Activated CD4-positive, alpha-beta T cell treated with anti-CD3 and anti-CD28 coated beads, Interleukin-2, amount 50 U/mL, for 16 hours (primary cell): ENCODE data around the gene SERPINI1.

Source experiments
- DNase-seq: peaks from one replicate; pipeline ENCODE4 v3.0.0-alpha.2; 2020

SERPINI1 gene, protein sequence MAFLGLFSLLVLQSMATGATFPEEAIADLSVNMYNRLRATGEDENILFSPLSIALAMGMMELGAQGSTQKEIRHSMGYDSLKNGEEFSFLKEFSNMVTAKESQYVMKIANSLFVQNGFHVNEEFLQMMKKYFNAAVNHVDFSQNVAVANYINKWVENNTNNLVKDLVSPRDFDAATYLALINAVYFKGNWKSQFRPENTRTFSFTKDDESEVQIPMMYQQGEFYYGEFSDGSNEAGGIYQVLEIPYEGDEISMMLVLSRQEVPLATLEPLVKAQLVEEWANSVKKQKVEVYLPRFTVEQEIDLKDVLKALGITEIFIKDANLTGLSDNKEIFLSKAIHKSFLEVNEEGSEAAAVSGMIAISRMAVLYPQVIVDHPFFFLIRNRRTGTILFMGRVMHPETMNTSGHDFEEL

DNA sequence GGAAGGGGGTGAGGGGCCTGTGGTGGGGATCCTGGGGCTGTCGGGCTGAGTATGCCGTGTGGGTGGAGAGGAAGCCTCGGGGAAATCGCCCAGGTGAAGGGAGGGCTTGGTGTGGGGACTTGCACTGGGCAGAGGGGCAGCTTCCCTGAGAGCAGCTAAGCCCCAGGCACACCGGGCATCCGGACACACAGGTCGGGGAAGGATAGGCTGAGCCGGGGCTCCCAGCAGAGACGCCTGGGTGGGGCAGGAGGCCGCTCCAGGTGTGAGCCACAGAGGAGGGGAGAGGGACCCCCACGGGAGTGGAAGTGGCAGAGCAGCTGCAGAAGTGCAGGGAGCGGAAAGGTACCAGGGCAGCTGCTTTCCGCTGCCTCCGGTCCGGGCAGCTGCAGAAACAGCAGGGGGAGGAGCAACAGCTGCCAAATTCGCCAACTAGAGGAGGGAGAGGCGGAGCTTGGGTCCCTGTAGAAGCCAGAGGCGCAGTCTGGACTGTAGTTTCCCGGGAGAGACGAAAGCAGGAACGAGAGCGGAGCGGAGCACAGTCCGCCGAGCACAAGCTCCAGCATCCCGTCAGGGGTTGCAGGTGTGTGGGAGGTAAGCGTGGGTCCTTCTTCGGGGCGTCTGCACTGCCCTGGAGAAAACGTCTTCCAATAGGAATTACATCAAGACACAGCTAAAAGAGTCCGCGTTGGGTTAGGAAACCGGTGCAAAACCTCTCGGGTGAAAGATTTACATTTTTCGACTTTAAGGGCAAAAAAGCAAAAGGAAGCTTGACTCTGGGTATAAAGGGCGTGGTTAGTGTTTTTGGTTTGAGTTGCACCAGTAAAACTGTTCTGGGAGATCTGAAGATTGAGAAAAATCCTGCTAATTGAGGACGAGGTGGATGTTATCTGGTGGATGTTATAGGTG is at the start of gene SERPINI1:
TSS of gene SERPINI1 (plus strand) at position 489 of the 906 bp plus-strand sequence. CDS start 53,408 bp downstream, outside the sequence.
- DNase-seq = peak; percentile 83

DNA sequence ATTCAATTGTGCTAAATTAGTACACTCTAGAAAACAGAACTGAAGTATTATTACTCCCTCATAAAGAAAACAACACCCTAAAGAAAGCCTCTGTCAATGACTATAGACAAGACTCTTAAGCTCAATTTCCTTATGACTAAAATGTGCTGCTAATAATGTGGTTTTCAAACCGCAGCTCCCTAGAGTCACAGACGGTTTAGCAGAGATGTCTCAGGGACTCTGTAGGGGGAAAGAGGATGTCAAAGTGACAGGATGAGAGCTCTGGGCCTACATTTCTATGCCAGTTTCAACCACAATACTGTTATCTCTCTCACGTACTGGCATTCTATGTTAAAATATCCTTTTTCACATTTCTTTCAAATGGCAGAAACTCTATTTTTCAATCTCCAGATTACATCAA is 44.2 kb upstream of the SERPINI1 start:
- peak; percentile 85 for DNase-seq

DNA sequence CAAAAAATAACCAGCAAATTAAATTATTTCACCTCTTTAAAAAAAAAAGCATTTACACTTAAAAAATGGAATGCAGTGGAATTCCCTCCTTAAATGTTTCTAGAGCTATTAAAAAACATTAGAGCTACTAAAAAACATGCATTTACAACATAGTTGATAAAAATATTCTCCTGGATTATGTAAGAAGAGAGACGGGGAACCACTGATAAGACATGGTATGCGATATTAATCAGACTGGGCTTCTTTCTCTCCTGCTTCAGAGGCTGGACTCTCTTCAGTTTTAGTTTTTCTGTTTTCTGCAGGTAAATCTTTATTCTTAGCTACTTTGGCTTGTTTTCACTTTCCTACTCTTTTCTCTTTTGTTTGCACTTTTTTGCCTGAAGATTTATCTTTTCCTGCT is 41.4 kb upstream of the SERPINI1 start:
- no peak for DNase-seq

GRCh38 chr3:167700046-167700445 is 35.5 kb upstream of the SERPINI1 start:
- no peak for DNase-seq

DNA sequence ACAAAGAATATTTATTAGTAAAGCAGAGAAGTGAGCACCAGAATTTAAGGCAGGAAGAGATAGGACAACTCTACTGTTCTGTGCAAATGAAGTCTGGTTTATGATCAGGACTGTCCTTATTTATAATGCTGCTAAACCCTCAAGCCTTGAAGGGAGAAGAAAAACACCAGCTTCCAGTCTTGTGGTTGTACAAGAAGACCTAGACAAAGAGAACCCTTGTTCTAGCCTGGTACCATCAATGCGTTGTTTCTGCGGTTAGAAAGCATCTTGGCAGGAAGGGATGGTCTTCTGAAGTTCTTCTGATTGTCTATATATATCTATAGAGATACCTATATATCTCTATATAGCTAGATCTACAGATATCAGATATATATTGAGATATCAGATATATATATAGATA is 34.6 kb upstream of the SERPINI1 start:
- DNase-seq = no peak

- no peak for DNase-seq
Measured at GRCh38 chr3:167705840-167706239, 29.7 kb upstream of the SERPINI1 start.

DNA sequence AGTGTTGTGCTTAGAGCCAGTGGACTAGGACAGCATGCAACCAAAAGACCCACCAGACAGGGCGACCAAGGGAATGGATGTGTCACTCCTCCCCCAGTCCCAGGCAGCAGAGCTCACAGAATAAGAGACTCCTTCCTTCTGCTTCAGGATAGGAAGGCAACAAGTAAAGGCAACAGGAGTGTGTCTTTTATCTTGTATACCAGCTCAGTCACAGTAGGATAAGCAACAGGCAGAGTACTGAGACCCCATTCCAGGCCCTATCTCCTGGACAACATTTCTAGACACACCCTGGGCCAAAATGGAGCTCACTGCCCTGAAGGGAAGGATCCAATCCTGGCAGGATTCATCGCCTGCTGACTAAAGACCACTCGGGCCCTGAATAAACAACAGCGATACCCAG is 25.8 kb upstream of the SERPINI1 start:
- DNase-seq = no peak

GRCh38 chr3:167710552-167710951 is 25.0 kb upstream of the SERPINI1 start:
- no peak for DNase-seq

GRCh38 chr3:167711439-167711838 is 24.1 kb upstream of the SERPINI1 start:
- DNase-seq = no peak

DNA sequence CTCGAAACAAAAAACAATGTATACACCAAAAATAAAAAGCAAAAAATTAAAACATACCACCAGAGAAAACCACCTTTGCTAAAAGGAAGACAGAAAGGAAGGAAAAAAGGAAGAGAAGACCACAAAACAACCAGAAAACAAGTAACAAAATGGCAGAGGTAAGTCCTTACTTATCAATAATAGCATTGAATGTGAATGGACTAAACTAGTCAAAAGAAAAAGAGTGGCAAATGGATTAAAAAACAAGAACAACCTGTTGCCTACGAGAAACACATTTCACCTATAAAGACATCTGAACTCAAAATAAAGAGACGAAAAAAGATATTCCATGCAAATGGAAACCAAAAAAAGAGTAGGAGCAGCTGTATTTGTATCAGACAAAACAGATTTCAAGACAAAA is 23.1 kb upstream of the SERPINI1 start:
- no peak for DNase-seq

GRCh38 chr3:167714871-167715270 is 20.6 kb upstream of the SERPINI1 start:
- DNase-seq = no peak

DNA sequence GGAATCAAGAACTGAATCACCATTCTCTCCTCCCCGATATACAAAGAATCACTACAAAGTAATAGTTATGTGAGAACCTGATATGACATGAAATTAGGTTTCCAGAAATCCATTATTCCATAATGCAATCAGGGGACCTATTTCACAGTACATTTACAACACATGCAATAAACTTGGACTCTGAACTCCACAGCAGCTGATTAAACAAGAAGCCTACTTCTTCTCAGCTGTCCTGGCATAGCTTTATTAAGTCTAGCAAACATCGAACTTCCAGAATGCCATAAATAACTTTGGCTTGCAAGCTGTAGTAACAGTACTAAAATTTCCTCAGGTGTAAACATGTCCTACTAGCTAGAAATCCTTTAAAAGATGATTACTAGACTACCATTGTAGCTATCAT is 18.6 kb upstream of the SERPINI1 start:
- DNase-seq = no peak

- DNase-seq = peak; percentile 7
Measured at GRCh38 chr3:167718582-167718981, 16.9 kb upstream of the SERPINI1 start.

- no peak for DNase-seq
Measured at GRCh38 chr3:167723025-167723512, 12.5 kb upstream of the SERPINI1 start.

GRCh38 chr3:167723872-167724271 is 11.6 kb upstream of the SERPINI1 start:
- DNase-seq = no peak

- DNase-seq = no peak
Measured at GRCh38 chr3:167728176-167728575, 7.3 kb upstream of the SERPINI1 start.

DNA sequence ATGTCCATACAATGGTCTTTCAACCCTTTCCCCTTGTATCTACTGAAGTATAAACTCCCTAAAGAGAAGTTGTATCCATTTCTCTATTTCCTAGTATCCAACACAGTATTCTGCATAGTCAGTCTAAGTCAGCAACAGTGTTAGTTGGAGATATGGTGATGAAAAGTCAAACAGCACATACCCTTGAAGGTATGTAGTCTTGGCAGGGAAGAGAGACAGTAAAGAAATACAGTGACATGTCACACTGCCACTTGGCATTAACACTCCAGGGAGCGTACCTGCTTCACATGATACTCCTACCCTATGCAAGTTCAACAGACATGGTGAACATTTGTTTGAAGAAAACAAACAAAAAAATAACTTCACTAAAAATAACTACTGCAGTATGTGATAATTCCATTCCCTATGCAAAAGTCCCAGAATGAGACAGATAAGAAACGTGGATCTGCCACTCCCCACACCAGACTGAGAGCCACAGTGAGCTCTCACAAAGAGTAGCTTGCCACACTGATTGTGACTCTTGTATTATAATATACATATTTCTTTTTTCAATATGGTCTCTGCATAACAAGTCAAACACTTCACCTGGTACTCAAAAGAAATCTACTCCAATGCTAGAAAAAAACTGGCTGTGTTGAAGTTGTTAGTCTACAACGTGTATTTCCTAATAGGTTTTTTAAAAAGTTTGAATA is 6.7 kb upstream of the SERPINI1 start:
- no peak for DNase-seq

DNA sequence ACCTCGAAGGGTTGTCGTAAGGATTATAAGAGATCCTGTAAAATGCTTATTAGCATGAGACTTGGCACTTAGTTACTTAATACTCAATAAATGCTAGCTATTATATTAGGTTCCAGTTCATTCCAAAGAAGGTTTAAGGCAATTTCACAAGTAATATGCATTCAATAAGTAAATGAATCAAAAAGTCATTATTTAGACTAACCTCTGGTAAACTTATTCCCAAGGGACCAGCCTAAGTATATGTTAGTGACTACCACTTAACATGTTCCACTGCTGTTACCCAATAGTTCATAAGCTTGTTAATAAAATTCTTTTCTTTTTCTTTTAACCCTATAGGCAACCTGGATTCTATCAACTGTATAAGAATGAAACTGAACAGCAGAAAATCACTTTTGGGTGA is 5.9 kb upstream of the SERPINI1 start:
- no peak for DNase-seq

DNA sequence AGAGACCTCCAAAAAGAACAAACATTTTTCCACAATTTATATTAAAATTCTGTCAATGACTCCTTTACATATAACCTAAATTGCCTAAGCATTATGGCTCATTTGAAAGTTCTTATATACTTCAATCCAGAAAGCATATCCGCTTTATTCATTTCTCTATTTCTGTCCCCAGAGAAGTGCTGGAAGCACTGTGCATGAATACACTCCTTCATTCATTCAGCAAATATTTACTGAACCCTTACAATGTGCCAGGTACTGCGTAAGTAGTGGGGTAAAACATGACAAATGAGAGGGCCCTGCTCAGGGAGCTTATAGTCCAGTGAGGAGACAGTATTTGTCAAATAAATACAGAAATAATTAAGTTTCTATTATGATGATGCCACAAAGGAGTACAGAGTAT is 4.1 kb upstream of the SERPINI1 start:
- no peak for DNase-seq

GRCh38 chr3:167732313-167733065 is 3.0 kb upstream of the SERPINI1 start:
- no peak for DNase-seq

DNA sequence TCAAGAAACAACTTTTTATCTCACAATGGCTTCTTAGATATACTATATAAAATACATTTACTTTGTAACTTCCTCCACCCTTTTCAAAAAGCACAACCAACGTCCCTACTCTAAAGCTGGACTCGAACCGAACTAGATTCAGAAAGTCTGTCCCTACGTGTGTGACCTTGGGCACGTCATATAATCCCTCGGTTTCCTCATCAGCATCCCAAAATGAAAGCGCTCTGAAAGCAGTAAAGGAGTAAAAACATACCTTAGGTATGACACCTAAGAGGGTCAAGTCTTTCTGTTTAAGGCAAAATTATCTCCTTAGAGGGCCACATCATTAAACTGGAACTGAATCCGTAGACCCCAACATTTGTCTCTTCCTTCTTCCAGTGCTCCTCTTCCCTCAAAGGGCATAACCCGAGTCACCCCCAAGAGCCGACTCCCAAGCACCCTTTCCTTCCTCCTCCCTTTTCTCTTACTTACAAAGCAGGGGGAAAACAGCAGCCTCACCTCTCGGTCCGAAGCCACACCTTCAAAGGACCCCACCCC is 1.5 kb upstream of the SERPINI1 start:
- DNase-seq = peak; percentile 38
